HepG2 (cell line): ENCODE measurements around the gene SYNM. TPM values are rescaled to one million over a fixed set of nuclear protein-coding genes. Genes with fewer than 3 reads are reported as not detected.

ENCODE experiments used
- EEA1 ChIP-seq: sonication (generic); formaldehyde crosslinking; IDR thresholded peaks from 2 replicates; pipeline ENCODE4 v1.5.1; 2020; ENCODE audit warnings: mild to moderate bottlenecking, missing genetic modification reagents, borderline replicate concordance
- HOXA7 ChIP-seq: sonication (generic); formaldehyde crosslinking; IDR thresholded peaks from 2 replicates; pipeline ENCODE4 v1.8.1; 2022; ENCODE audit warnings: mild to moderate bottlenecking, missing genetic modification reagents, moderate library complexity
- JARID2 ChIP-seq: sonication (generic); formaldehyde crosslinking; IDR thresholded peaks from 2 replicates; pipeline ENCODE4 v1.8.1; 2023; ENCODE audit warnings: missing genetic modification reagents, inconsistent platforms; ENCODE audit not compliant: insufficient replicate concordance
- KDM5B ChIP-seq: sonication (generic); formaldehyde crosslinking; IDR thresholded peaks from 2 replicates; pipeline ENCODE4 v1.4.0; 2020; ENCODE audit warnings: missing genetic modification reagents, mild to moderate bottlenecking, borderline replicate concordance
- PAWR ChIP-seq: sonication (generic); formaldehyde crosslinking; IDR thresholded peaks from 2 replicates; pipeline ENCODE4 v1.4.0; 2020; ENCODE audit warnings: missing genetic modification reagents, mild to moderate bottlenecking, borderline replicate concordance
- RBFOX2 ChIP-seq: fragments of 200-400 bp; formaldehyde crosslinking; IDR thresholded peaks from 2 replicates; pipeline ENCODE4 v1.6.1; 2017; ENCODE audit warnings: low read depth, mild to moderate bottlenecking, low read length
- SIN3B ChIP-seq: fragments of 150-350 bp; IDR thresholded peaks from 2 replicates; pipeline ENCODE4 v1.6.1; 2014; ENCODE audit warnings: low read length
- TEAD3 ChIP-seq: optimal IDR thresholded peaks from 2 replicates; pipeline ENCODE3; 2016; ENCODE audit warnings: borderline replicate concordance
- YY1 ChIP-seq: IDR thresholded peaks from 2 replicates; pipeline ENCODE4 v1.6.1; 2011; ENCODE audit warnings: low read length, low read depth, moderate library complexity, mild to moderate bottlenecking; ENCODE audit not compliant: insufficient read depth, insufficient replicate concordance
- ZBTB21 ChIP-seq: sonication (generic); formaldehyde crosslinking; IDR thresholded peaks from 2 replicates; pipeline ENCODE4 v1.4.0; 2020; ENCODE audit warnings: missing genetic modification reagents
- ZNF224 ChIP-seq: sonication (generic); formaldehyde crosslinking; IDR thresholded peaks from 2 replicates; pipeline ENCODE4 v1.5.0; 2020; ENCODE audit warnings: mild to moderate bottlenecking, missing genetic modification reagents
- ZNF225 ChIP-seq: sonication (generic); formaldehyde crosslinking; IDR thresholded peaks from 2 replicates; pipeline ENCODE4 v1.4.0; 2020; ENCODE audit warnings: mild to moderate bottlenecking, missing genetic modification reagents
- ZNF382 ChIP-seq: sonication (generic); formaldehyde crosslinking; IDR thresholded peaks from 2 replicates; pipeline ENCODE4 v1.5.0; 2020; ENCODE audit warnings: missing genetic modification reagents, mild to moderate bottlenecking, borderline replicate concordance
- ZNF496 ChIP-seq: sonication (generic); formaldehyde crosslinking; IDR thresholded peaks from 2 replicates; pipeline ENCODE4 v1.8.1; 2023; ENCODE audit warnings: mild to moderate bottlenecking, moderate library complexity, missing genetic modification reagents; ENCODE audit not compliant: insufficient replicate concordance
- ZNF75D ChIP-seq: sonication (generic); formaldehyde crosslinking; IDR thresholded peaks from 2 replicates; pipeline ENCODE4 v1.8.1; 2023; ENCODE audit warnings: missing genetic modification reagents, mild to moderate bottlenecking, borderline replicate concordance
- ZNF790 ChIP-seq: sonication (generic); formaldehyde crosslinking; IDR thresholded peaks from 2 replicates; pipeline ENCODE4 v1.8.0; 2022; ENCODE audit warnings: missing genetic modification reagents, mild to moderate bottlenecking, borderline replicate concordance
- polyA plus RNA-seq, 8 experiments: library from polyadenylated mRNA; depleted of rRNA in 3 of 8; stranded (reverse) in 7 of 8; unstranded in 1 of 8; fragments of >200 nt; fragmentation: Illumina TruSeq in 4 of 8; extraction: Trizol in 4 of 8; gene quantifications; 2 replicates each; pipeline versions ENCODE4 v1.2.1 to v1.2.3, GENCODE V29; 2011 to 2016; ENCODE audit warnings: low read depth in 4 of 8, missing spikeins in 1 of 8, mixed read lengths in 1 of 8; ENCODE audit not compliant: insufficient read depth in 1 of 8
- total RNA-seq, 5 experiments: library from RNA; depleted of rRNA; stranded (reverse); fragments of >200 nt; fragmentation: Illumina TruSeq; extraction: Trizol; gene quantifications; 2 replicates each; pipeline ENCODE4 v1.2.3, GENCODE V29; 2016; ENCODE audit warnings: low read depth in 1 of 5
- TF ChIP-seq, protein P1 (sequence below): IDR thresholded peaks from 2 replicates; pipeline ENCODE4 v1.6.1; 2016
- TF ChIP-seq, protein P2 (sequence below): sonication (generic); formaldehyde crosslinking; IDR thresholded peaks from 2 replicates; pipeline ENCODE4 v1.8.0; 2022; ENCODE audit warnings: missing genetic modification reagents, mild to moderate bottlenecking, moderate library complexity, borderline replicate concordance
- TF ChIP-seq, protein P3 (sequence below): sonication (generic); formaldehyde crosslinking; IDR thresholded peaks from 2 replicates; pipeline ENCODE4 v1.4.0; 2020; ENCODE audit warnings: mild to moderate bottlenecking, missing genetic modification reagents
- TF ChIP-seq, protein P4 (sequence below): sonication (generic); formaldehyde crosslinking; IDR thresholded peaks from 2 replicates; pipeline ENCODE4 v1.4.0; 2020; ENCODE audit warnings: missing genetic modification reagents, low read depth, mild to moderate bottlenecking, borderline replicate concordance
- TF ChIP-seq, protein P5 (sequence below): sonication (generic); formaldehyde crosslinking; IDR thresholded peaks from 2 replicates; pipeline ENCODE4 v1.5.0; 2020; ENCODE audit warnings: mild to moderate bottlenecking, missing genetic modification reagents

Gene SYNM
- total and polyA plus RNA-seq, 2 of the 13 experiments (the other 11 are each of a cell fraction or from before 2014, with no cell fraction given): 1.1 to 3.7 TPM

DNA sequence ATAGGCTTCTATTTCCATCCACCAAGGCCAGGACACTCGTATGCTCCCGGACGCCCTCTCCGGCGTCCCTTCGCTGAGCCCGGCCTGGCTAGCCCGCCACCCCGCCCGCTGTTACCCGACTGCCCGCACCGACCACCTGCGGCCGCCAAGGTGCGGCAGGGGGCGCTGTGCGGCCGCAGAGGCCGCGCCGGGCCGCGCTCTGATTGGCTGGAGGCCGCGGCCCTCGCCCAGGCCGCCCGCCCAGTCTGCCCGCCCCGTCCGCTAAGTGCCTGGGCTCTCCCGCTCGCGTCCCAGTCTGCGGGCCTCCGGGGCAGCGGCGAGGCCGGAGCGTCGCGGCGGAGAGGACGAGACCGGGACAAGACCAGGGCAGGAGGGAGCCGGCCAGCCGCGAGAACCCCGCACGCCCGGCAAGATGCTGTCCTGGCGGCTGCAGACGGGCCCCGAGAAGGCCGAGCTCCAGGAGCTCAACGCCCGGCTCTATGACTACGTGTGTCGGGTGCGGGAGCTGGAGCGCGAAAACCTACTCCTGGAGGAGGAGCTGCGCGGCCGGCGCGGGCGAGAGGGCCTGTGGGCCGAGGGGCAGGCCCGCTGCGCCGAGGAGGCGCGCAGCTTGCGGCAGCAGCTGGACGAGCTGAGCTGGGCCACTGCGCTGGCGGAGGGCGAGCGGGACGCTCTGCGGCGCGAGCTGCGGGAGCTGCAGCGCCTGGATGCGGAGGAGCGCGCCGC is at the start of gene SYNM (continued):
- TF ChIP-seq, protein P1, sequence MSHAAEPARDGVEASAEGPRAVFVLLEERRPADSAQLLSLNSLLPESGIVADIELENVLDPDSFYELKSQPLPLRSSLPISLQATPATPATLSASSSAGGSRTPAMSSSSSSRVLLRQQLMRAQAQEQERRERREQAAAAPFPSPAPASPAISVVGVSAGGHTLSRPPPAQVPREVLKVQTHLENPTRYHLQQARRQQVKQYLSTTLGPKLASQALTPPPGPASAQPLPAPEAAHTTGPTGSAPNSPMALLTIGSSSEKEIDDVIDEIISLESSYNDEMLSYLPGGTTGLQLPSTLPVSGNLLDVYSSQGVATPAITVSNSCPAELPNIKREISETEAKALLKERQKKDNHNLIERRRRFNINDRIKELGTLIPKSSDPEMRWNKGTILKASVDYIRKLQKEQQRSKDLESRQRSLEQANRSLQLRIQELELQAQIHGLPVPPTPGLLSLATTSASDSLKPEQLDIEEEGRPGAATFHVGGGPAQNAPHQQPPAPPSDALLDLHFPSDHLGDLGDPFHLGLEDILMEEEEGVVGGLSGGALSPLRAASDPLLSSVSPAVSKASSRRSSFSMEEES (CRISPR knock-in tag): no peak
- TF ChIP-seq ZNF790 (CRISPR knock-in tag): peak; percentile 70; the same call in 1 of the 2 replicates
- TF ChIP-seq YY1: peak; percentile 78
- TF ChIP-seq, protein P2, sequence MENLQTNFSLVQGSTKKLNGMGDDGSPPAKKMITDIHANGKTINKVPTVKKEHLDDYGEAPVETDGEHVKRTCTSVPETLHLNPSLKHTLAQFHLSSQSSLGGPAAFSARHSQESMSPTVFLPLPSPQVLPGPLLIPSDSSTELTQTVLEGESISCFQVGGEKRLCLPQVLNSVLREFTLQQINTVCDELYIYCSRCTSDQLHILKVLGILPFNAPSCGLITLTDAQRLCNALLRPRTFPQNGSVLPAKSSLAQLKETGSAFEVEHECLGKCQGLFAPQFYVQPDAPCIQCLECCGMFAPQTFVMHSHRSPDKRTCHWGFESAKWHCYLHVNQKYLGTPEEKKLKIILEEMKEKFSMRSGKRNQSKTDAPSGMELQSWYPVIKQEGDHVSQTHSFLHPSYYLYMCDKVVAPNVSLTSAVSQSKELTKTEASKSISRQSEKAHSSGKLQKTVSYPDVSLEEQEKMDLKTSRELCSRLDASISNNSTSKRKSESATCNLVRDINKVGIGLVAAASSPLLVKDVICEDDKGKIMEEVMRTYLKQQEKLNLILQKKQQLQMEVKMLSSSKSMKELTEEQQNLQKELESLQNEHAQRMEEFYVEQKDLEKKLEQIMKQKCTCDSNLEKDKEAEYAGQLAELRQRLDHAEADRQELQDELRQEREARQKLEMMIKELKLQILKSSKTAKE (CRISPR knock-in tag): no peak
- no peak; the same call in 1 of the 2 replicates for TF ChIP-seq KDM5B (CRISPR knock-in tag)
- TF ChIP-seq ZNF75D (CRISPR knock-in tag): no peak
- TF ChIP-seq, protein P3, sequence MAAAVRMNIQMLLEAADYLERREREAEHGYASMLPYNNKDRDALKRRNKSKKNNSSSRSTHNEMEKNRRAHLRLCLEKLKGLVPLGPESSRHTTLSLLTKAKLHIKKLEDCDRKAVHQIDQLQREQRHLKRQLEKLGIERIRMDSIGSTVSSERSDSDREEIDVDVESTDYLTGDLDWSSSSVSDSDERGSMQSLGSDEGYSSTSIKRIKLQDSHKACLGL (CRISPR knock-in tag): peak; percentile 66
- TF ChIP-seq, protein P4, sequence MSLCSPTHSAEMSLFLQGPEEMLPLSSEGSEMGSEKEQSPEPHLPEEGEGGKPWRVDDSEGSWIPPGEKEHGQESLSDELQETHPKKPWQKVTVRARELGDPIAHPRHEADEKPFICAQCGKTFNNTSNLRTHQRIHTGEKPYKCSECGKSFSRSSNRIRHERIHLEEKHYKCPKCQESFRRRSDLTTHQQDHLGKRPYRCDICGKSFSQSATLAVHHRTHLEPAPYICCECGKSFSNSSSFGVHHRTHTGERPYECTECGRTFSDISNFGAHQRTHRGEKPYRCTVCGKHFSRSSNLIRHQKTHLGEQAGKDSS: peak; percentile 74; the same call in 1 of the 2 replicates
- no peak for TF ChIP-seq JARID2 (CRISPR knock-in tag)
- TF ChIP-seq ZNF225 (CRISPR knock-in tag): peak; percentile 55; the same call in 1 of the 2 replicates
- no peak for TF ChIP-seq ZNF382
- TF ChIP-seq HOXA7 (CRISPR knock-in tag): no peak
- TF ChIP-seq RBFOX2: peak; percentile 86
- TF ChIP-seq, protein P5, sequence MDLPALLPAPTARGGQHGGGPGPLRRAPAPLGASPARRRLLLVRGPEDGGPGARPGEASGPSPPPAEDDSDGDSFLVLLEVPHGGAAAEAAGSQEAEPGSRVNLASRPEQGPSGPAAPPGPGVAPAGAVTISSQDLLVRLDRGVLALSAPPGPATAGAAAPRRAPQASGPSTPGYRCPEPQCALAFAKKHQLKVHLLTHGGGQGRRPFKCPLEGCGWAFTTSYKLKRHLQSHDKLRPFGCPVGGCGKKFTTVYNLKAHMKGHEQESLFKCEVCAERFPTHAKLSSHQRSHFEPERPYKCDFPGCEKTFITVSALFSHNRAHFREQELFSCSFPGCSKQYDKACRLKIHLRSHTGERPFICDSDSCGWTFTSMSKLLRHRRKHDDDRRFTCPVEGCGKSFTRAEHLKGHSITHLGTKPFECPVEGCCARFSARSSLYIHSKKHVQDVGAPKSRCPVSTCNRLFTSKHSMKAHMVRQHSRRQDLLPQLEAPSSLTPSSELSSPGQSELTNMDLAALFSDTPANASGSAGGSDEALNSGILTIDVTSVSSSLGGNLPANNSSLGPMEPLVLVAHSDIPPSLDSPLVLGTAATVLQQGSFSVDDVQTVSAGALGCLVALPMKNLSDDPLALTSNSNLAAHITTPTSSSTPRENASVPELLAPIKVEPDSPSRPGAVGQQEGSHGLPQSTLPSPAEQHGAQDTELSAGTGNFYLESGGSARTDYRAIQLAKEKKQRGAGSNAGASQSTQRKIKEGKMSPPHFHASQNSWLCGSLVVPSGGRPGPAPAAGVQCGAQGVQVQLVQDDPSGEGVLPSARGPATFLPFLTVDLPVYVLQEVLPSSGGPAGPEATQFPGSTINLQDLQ (CRISPR knock-in tag): peak; percentile 77; the same call in 1 of the 2 replicates
- no peak for TF ChIP-seq TEAD3 (CRISPR knock-in tag)
- TF ChIP-seq ZBTB21 (CRISPR knock-in tag): no peak
- TF ChIP-seq PAWR (CRISPR knock-in tag): no peak
- TF ChIP-seq EEA1 (CRISPR knock-in tag): 0 out of 2 replicates have a peak, but pooled peaks have one; percentile 81
- no peak for TF ChIP-seq ZNF496 (CRISPR knock-in tag)
- TF ChIP-seq ZNF224 (CRISPR knock-in tag): peak; percentile 51; the same call in 1 of the 2 replicates
- TF ChIP-seq SIN3B: no peak
